Neural cell (in vitro differentiated cells): ENCODE data around the gene HHLA2.
"Not testable (repeated sequence)": the region's sequence is repeated elsewhere in the genome, so short reads cannot be mapped to it uniquely, and the experiment has no call there.

Experiments used
- CTCF ChIP-seq: fragments of 450-650 bp; IDR thresholded peaks from 2 replicates; pipeline ENCODE4 v1.5.1; 2014; ENCODE audit warnings: antibody characterized with exemption, mild to moderate bottlenecking, moderate library complexity; ENCODE audit not compliant: poor library complexity, severe bottlenecking
- EP300 ChIP-seq: fragments of 450-650 bp; conservative IDR thresholded peaks from 2 replicates; pipeline ENCODE4 v1.6.1; 2014; ENCODE audit warnings: antibody characterized with exemption, mild to moderate bottlenecking, moderate library complexity; ENCODE audit not compliant: poor library complexity, severe bottlenecking
- EZH2 ChIP-seq: fragments of 200-600, 300-800 bp; shearing (Covaris generic), sonication (generic); IDR thresholded peaks from 2 replicates; pipeline ENCODE4 v1.6.1; 2014; ENCODE audit warnings: antibody characterized with exemption, low read length, borderline replicate concordance, mild to moderate bottlenecking; ENCODE audit not compliant: insufficient read depth, poor library complexity, severe bottlenecking
- MXI1 ChIP-seq: fragments of 450-650 bp; conservative IDR thresholded peaks from 2 replicates; pipeline ENCODE4 v1.6.1; 2014; ENCODE audit warnings: antibody characterized with exemption, mild to moderate bottlenecking; ENCODE audit not compliant: poor library complexity, severe bottlenecking
- POLR2AphosphoS5 ChIP-seq: IDR thresholded peaks from 2 replicates; pipeline ENCODE4 v1.6.1; 2012
- RAD21 ChIP-seq: fragments of 450-650 bp; conservative IDR thresholded peaks from 2 replicates; pipeline ENCODE4 v1.6.1; 2014; ENCODE audit warnings: antibody characterized with exemption, mild to moderate bottlenecking, moderate library complexity
- REST ChIP-seq: IDR thresholded peaks from 2 replicates; pipeline ENCODE4 v1.6.1; 2012; ENCODE audit warnings: borderline replicate concordance
- SMC3 ChIP-seq: fragments of 450-650 bp; conservative IDR thresholded peaks from 2 replicates; pipeline ENCODE4 v1.6.1; 2014; ENCODE audit warnings: antibody characterized with exemption, mild to moderate bottlenecking, moderate library complexity; ENCODE audit not compliant: poor library complexity
- TAF1 ChIP-seq: IDR thresholded peaks from 2 replicates; pipeline ENCODE4 v1.6.1; 2012; ENCODE audit warnings: low read depth

- TF ChIP-seq CTCF, EP300, SMC3, TAF1, POLR2AphosphoS5, REST, EZH2, MXI1, RAD21: not testable (repeated sequence)
Measured at GRCh38 chr3:108288193-108288592, 8.2 kb upstream of the HHLA2 start.
